ENCODE data around the gene PBX4.
"Not testable (repeated sequence)": the region's sequence is repeated elsewhere in the genome, so short reads cannot be mapped to it uniquely, and the experiment has no call there.

Gene PBX4, protein sequence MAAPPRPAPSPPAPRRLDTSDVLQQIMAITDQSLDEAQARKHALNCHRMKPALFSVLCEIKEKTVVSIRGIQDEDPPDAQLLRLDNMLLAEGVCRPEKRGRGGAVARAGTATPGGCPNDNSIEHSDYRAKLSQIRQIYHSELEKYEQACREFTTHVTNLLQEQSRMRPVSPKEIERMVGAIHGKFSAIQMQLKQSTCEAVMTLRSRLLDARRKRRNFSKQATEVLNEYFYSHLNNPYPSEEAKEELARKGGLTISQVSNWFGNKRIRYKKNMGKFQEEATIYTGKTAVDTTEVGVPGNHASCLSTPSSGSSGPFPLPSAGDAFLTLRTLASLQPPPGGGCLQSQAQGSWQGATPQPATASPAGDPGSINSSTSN

DNA sequence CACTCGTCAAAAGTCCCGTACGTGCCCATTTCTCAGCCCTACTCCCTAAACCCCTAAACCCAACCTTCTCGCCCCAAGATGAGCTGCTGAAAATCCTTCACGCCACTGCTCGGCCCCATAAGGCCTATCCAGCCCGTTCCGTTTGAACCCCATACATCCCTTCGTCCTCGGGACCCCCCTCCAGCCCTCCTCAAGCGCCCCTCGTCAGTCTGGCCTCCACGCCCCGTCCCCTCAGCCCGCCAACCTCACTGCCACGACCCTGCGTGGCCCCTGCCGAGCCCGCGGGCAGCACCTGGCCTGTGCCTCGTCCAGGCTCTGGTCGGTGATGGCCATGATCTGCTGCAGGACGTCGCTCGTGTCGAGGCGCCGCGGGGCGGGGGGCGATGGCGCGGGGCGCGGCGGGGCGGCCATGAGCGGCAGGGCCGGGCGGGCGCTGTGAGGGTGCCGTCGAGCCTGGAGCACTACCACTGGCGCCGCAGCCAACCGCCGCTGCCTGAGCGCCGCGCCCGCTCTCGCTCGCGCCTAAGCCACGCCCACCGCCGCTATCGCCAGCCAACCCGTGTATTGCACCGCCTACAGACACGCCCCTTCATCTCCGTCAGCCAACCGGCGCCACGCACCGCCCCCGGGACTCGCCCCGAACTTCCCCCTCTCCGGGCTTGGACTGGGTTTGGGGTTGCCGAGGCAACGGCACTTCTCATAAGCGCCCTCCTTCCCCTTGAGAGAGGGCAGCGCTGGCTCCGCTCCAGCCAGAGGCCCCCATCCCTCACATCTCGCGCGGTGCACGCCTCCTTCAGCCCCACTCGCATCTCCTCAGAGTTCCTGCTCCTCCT lies at the start of gene PBX4:
TSS of gene PBX4 (minus strand) at position 469 of the 833 bp plus-strand sequence. CDS start at position 411, 58 bp downstream.
- DNase-seq (ENCODE audit: low spot score) = peak; percentile 96

DNA sequence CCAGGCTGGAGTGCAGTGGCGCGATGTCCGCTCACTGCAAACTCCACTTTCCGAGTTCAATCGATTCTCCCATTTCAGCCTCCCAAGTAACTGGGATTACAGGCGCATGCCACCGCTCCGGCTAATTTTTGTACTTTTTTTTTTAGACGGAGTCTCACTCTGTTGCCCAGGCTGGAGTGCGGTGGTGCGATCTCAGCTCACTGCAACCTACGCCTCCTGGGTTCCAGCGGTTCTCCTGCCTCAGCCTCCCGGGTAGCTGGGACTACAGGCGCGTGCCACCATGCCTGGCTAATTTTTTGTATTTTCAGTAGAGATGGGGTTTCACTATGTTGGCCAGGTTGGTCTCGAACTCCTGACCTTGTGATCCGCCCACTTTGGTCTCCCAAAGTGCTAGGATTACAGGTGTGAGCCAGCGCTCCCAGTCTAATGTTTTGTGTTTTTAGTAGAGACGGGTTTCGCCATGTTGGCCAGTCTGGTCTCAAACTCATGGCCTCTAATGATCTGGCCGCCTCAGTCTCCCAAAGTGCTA lies 47.0 kb upstream of the PBX4 start:
- DNase-seq (ENCODE audit: low spot score) = not testable (repeated sequence)

DNA sequence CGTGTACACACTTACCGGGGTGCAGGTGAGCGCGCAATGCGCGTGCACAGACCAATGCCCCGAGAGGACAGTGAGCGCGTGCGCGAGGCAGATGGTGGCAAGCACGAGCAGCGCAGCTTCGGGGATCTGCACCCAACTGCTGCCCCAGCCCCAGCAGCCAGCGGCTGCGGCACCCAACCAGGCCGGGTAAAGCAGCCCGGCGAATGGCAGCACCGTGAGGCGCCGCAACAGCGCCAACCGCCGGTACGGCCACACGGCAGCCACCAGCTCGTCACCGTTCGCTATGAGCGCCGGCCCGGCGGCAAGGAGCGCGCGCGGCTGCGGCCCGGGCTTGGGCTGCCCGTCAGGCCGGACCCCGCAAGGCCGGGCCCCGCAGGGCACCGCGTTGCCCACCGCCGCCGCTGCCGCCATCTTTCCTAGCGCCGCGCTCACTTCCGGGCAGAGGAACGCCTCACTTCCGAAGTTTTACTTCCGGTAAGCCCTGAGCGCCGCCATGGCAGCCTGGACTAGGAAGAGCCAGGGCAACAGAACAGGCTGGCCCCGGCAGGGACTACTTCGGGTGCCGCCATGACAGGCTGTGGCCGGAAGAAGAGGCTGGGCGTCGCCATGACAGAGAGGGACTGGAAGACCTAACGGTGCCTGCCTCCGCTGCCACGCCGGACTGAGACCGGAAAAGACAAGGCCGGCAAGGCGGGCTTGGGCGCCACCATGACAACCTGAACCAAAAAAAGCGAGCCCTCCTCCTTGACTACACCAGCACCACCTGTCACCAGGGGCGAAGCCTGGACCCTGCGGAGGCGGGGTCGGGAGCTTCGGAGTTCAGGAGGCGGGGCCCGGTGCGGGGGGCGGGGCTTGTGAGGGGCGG lies 45.0 kb upstream of the PBX4 start, which contains the start of gene ATP13A1:
TSS of gene ATP13A1 (minus strand) at position 421 of the 865 bp plus-strand sequence. CDS start at position 411, 10 bp downstream.
- DNase-seq (ENCODE audit: low spot score) = peak; percentile 99

DNA sequence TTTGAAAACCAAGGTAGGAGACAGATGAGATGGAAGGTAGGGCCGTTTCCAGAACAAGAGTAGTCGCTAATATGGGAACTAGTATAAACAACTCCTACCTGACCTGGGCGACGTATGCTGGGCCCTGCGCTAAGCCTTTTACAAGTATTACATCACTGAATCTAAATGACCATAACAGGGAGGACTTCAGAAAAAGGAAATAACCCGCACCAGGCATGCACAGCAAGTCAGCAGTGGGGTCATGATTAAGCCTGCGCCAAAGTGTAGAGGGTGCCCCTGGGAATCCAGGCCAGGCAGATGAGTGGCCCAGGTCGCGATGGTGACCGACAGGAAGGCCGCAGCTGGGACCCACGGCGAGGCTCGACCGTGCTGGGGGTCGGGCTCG lies 44.4 kb upstream of the PBX4 start:
- no peak for DNase-seq (ENCODE audit: low spot score)

DNA sequence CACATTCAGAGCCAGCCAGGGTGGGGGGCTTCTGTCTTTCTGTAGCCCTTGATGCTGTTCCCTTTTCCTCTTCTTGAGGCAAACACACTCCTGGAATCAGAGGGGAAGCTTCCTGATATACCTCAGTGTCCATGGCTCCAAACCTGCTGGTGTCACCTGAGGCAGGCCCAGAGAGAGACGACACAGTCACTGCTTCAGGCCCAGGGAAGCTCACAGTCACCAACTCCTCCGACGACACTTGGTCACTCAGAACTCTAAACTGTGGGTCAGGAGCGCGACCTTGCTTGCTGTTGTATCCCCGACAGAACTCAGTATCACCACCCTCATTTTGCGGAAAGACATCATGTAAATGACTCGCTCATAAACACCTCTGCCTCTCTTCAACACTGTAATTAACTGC lies 43.9 kb upstream of the PBX4 start:
- no peak for DNase-seq (ENCODE audit: low spot score)

DNA sequence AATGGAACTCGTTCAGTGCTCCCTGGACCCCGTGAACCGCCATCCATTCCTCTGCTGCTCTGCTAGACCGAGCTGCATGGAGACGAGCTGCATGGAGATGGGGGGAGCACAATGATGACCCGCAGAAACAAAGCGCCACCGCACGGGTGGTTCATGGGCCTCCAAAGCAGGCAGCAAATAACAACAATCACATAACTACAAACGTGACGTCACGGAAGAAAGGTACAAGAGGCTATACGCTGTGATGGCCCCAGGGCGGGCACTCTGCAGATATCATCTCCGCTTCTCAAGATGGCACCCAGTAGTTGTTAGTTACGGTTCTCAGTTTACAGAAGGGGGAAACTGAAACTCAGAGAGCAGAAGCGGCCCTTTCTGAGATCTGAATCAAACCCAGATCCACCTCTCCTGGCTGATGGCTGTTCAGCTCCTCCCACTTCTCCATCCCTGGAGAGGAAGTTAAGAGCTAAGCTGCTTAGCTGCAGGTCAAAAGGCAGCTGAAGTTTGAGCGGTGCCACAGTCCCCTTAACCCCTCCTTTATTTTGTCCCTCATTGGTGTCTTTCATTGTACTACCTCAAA lies 43.3 kb upstream of the PBX4 start:
- no peak for DNase-seq (ENCODE audit: low spot score)

DNA sequence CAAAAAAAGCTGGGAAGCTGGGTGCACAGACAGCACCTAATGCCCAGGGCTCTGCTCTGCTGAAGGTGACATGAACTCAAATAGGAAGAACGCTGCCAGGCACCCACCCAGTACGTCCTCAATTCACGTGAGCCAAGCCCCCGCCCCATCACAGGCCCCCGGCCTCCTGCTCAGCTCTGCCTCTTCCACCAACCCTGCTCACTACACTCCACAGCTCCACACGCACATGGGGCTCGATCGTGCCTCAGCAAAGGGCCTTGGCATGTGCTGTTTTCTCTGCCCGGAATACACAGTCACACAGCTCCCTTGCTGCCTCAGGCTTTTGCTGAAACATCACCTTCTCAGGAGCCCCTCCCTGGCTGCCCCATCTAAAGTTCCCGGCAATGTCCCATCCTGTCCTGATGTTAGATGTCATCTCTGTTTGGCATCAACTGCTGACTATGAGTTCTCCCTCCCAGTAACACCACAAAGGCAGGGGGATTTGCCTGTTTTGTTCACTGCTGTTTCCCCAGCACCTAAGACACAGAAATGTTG lies 42.7 kb upstream of the PBX4 start:
- no peak for DNase-seq (ENCODE audit: low spot score)

DNA sequence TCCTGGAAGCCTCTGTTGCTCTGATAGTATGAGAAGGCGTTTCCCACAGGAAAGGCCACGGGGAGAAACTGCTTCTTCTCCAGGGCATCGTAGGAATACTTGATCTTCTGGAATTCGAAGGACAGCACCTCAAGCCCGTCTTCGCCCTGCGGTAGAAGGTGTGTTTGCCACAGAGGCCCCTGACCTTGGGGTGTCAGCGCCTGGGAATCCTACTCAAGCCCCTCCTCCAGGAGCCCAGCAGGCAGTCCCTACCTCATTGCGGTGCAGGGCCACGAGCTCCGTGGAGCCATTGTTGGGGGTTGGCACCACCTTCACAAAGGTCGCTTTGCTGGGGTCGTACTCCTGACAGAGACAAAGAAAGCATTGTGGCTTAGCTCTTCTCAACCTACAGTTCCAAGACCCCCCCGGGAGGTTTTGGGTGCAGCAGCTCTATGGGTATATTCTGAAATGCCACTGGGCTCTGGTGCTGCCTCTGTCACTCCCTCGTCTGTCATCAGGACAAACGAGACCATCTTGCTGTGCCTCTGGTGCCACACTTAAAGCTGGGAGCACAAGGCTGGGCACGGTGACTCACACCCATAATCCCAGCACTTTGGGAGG lies 41.3 kb upstream of the PBX4 start:
- no peak for DNase-seq (ENCODE audit: low spot score)

DNA sequence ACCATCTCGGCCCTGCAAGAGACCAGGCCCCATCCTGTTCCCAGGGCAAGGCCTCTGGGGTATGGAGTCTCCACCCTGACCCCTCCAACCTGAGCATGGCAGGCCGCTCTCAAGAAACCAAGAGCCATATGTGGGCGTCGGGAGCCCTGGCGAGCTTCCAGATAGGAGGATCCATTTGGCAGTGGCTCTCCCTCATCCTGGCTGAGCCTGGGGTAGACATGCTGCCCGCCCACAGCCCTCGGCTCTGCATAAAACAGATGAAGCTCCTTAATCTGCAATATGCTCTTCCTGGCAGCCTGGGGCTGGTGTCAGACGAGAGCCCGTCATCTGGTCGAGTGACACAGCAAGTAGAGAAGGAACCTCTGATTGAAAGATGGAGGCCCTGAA lies 38.9 kb upstream of the PBX4 start:
- no peak for DNase-seq (ENCODE audit: low spot score)

DNA sequence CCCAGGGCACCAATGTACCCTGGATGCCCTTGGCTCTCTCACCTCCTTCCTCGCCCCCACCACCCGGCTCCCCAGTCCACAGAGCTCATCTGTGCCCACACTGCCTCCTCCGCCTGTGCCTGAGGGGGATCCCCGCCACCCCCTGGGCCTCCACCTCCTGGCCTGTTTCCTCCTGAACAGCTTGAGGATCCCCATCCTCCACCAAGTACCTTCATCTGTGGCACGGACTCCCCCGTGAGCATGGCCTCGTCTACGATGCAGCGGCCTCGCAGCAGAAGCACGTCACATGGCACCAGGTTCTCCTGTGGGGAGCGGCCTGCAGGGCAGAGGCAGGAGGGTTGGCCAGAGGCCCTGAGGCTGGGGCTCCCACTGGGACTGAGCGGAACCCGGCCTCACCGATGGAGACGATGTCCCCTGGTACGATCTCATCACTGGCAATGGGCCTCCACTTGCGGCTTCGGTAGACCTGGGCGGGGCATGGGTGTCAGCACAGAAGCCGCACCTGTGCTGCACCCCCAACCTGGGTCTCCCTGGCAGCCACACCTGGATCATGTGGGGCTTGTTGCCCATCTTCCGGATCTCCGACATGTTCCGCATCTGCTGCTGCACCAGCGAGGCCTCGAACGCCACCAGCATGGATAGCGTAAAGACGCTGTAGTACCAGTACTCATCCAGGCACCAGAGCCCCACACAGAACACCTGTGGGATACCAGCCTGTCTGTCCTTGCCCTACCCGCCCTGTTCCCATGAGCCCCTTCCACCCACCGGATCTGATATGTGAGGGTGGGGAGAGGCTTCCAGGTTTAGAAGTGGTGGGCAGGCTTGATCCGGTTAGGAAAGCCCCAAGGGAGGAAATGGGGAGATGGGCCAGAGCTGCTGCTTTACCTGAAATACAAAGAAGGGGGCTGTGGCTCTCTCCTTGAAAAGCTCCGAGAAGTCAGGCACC lies 38.2 kb upstream of the PBX4 start:
- no peak for DNase-seq (ENCODE audit: low spot score)

DNA sequence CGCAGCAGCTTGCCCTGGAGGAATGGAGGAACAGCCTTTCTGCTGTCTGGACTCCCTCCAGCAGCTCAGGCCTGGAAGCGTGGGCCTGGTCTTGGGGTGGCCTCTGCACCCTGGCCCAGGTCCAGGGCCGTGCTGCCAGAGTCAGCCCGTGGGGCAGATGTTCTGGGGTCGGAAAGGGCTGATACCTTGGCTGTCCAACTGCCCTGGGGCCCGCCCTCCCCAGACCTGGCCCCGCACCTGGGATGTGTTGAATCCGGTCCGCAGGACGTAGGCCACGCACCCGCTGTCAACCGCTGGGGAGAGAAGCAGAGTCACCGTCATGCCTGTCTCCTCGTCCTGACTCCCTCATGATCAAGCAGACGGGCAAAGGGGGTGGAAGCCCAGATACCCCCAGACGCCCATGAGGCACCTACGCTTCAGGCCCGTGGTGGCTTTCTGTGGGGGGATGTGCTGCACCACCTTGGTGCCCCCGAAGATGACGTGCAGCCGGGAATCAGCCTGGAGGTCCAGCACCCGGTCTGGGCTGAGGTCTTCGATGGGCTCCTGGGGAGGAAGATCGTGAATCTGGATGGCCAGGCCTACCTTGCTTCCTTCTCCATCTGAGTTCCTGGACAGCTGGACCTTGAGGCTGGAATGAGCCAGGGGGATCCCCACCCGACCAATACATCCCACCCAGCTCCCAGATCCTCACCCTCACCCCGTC lies 37.3 kb upstream of the PBX4 start:
- no peak for DNase-seq (ENCODE audit: low spot score)

DNA sequence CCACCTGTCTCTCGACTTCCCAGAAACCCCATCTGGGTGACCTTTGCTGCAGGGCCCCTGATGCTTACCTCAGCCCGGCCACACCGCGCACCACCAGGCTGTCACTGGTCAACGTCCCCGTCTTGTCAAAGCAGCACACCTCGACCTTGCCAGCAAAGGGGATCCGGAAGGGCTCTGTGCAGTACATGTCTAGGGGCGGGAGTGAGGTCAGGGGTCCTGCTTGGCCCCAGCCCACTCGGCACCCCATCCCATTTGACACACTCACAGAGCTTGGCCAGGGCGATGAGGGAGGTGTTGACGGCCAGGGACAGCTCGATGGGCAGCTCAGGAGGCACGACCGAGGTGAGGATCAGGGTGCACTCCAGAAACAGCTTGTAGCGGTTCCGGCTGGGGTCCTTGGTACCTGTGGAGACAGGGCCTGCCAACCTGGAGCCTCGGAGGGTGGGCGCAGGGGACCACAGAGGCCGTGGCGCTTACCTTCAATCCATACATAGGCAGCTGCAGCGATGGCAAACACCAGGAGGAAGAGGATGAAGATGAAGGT lies 36.6 kb upstream of the PBX4 start:
- DNase-seq (ENCODE audit: low spot score) = no peak

DNA sequence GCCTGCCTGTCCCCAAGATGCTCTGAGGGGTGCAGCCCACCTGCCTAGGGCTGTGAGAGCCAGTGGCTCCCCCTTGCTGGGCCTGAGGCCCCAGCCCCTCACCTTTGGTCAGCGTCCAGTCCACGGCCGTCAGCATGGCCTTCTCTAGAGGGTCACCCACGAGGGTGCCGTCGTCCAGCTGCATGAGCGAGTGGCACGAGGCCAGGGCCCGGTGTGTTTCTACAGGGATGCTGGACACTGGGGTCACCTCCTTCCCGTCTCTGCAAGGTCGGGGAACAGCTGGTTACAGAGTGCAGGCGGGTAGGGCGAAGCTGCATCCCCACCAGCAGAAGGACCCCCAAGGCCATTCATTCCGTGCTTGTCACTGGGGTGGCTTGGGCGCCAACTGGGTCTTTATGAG lies 36.0 kb upstream of the PBX4 start:
- DNase-seq (ENCODE audit: low spot score) = no peak

DNA sequence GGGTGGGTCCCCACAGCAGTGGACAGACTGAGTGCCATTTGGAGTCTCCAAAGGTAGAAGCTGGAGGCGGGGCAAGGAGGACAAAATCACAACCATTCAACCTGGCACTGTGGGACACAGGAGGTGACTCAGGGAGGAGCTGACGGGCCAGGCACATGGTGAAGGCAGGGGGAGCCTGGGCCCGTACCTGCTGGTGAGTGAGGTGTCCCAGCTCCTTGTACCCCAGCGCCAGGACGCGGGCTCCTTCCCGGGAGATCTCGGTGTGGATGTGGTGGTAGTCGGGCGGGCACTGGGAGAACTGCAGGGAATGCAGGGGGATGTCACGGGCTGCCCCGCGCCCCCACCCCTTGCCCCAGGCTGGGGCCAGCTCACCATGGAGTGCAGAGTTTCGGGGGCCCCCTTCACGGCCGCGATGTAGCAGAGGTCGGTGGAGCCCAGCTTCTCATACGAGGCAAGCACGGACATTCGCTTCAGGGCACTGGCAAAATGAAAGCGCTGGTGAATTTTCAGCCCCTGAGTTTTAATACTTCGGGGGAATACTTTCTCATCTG lies 35.2 kb upstream of the PBX4 start:
- no peak for DNase-seq (ENCODE audit: low spot score)

DNA sequence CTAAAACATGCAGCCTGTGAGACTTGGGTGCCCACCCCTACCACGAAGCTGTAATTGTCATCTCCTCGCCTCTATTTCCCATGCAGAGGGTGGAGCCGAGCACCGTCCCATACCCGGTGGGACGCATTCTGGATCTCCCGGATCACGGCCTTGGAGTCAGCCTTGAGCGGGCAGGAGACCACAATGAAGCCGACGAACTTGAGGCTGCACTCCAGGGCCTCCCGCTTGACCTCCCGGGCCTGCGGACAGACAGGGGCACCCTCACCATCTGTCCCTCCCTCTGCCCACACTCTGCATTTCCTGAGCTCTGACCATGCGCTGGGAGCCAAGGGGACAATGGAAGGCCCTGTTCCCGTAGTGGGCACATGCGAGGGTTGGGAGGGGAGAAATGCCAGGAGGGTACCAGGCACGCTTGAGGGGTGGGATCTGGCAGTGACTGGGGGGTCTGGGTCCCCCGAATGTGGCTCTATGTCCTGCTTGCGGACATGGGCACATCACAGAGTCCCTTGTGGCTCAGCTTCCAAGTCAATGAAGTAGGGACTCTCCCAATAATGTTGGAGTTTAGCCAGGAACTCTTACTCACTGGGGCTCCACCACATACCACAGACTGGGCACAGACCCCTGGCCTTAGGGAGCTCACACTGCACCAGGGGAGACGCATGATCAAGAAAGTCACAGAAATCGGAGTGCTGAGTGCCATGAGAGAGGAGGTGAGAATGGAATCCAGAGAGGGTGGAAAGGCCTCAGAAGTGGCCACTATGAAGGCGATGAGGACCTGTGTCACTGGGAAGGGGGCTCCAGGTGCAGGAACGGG lies 34.2 kb upstream of the PBX4 start:
- DNase-seq (ENCODE audit: low spot score) = no peak

DNA sequence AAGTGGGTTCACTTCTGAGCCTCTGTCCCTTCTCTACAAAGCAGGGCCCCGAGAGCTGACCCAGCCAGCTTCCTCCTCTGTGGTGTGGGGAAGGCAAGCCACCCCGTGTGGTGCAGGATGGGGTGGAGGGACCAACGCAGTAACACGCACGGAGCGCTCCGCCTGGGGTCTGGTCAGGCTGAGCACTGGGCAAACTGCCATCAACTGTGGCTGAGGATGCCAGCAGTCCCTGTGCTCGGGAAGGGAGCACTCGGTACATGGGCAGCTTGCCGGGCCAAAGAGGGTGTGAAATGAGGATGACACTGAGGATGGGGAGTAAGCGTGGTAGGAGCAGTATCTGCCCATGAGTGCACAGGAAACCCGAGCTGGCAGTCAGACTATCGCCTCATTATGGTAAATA lies 32.6 kb upstream of the PBX4 start:
- no peak for DNase-seq (ENCODE audit: low spot score)

DNA sequence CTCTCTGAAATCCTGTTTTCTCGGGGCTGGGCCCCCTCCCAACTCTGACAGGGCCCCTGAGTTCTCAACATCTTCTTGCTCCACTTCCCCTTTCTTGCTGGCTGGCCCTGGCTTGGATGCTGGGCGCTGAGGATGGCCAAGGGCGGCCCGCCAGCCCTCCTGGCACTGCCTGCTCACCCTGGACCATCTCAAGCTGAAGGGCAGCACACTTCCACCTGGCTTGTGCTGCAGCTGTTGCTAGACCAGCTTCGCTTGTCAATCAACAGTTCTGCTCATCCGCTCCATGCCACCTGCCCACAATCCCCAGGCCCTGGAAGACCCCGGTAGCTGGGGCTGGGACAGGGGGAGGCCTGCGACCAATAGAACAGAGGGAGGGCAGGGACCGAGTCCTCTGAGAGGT lies 31.8 kb upstream of the PBX4 start:
- no peak for DNase-seq (ENCODE audit: low spot score)

DNA sequence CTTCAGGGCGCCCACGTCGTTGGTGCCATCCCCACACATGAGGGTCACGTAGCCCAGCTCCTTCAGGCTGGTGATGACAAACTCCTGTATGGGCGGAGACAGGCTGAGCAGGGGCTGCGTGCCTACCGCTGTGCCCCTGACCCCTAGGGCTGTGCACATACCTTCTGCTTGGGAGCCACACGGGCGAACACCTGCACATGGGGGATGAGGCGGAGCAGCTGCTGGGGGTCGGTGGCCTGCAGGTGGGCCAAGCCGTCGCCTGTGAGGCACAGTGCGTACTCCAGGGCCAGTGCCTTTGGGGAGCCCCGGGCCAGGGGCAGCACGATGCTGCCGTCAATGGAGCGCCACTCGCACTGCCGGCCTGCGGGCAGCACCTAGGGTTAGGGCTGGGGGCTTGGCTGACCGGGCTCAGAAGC lies 31.1 kb upstream of the PBX4 start:
- no peak for DNase-seq (ENCODE audit: low spot score)
